ENCODE measurements around the gene SUPT4H1.

SUPT4H1 gene

GRCh38 chr17:58337600-58338453 lies 14.2 kb downstream of the SUPT4H1 start:
- H3K4me1 ChIP-seq (ENCODE audit: insufficient read depth, insufficient read length), result peaks cover 17% of the 10 kb centered on the region
- H3K9me3 ChIP-seq (ENCODE audit: insufficient read depth, low read length), result no peaks in the 10 kb centered on the region
- peak overlapping the region; percentile 74 for H3K9ac ChIP-seq (ENCODE audit: insufficient read length, low read depth)
- DNase-seq (ENCODE audit: low read depth, low spot score), result peak; percentile 71
- peak overlapping the region; percentile 6 for H3K4me3 ChIP-seq (ENCODE audit: insufficient read length, low read depth)
- TF ChIP-seq YY1 (IDR thresholded peaks at IDR 0.05; ENCODE audit: insufficient read depth, insufficient read length) (no peak), ZNF274 (IDR thresholded peaks at IDR 0.05; ENCODE audit: low read depth, low read length) (no peak), SUZ12 (IDR thresholded peaks at IDR 0.05; ENCODE audit: extremely low read depth, insufficient read depth, insufficient read length) (no peak)
- no peaks in the 10 kb centered on the region for H3K27me3 ChIP-seq (ENCODE audit: insufficient read depth, insufficient read length)
- H3K36me3 ChIP-seq (ENCODE audit: insufficient read depth, insufficient read length, low read length), result peaks cover 5% of the 10 kb centered on the region

GRCh38 chr17:58337210-58337599 lies 14.8 kb downstream of the SUPT4H1 start:
- DNase-seq (ENCODE audit: low read depth, low spot score), result no peak
- H3K9ac ChIP-seq (ENCODE audit: insufficient read length, low read depth), result peak overlapping the region; percentile 74
- H3K4me3 ChIP-seq (ENCODE audit: insufficient read length, low read depth), result no peak overlapping the region

GRCh38 chr17:58336456-58337209 lies 15.4 kb downstream of the SUPT4H1 start:
- Histone ChIP-seq H3K4me3 (ENCODE audit: insufficient read length, low read depth) (no peak overlapping the region), H3K9ac (ENCODE audit: insufficient read length, low read depth) (peak overlapping the region; percentile 74), H3K27me3 (ENCODE audit: insufficient read depth, insufficient read length) (no peaks in the 10 kb centered on the region), H3K9me3 (ENCODE audit: insufficient read depth, low read length) (no peaks in the 10 kb centered on the region), H3K36me3 (ENCODE audit: insufficient read depth, insufficient read length, low read length) (no peaks in the 10 kb centered on the region), H3K4me1 (ENCODE audit: insufficient read depth, insufficient read length) (peaks cover 19% of the 10 kb centered on the region)
- TF ChIP-seq YY1 (IDR thresholded peaks at IDR 0.05; ENCODE audit: insufficient read depth, insufficient read length), result no peak
- DNase-seq (ENCODE audit: low read depth, low spot score), result no peak

More at GRCh38 chr17:58337210-58337599, 14.8 kb downstream of the SUPT4H1 start:
- Histone ChIP-seq H3K36me3 (ENCODE audit: insufficient read depth, insufficient read length, low read length) (peaks cover 2% of the 10 kb centered on the region), H3K9me3 (ENCODE audit: insufficient read depth, low read length) (no peaks in the 10 kb centered on the region), H3K27me3 (ENCODE audit: insufficient read depth, insufficient read length) (no peaks in the 10 kb centered on the region), H3K4me1 (ENCODE audit: insufficient read depth, insufficient read length) (peaks cover 19% of the 10 kb centered on the region)
- no peak for TF ChIP-seq ZNF274 (IDR thresholded peaks at IDR 0.05; ENCODE audit: low read depth, low read length)
- no peak for TF ChIP-seq SUZ12 (IDR thresholded peaks at IDR 0.05; ENCODE audit: extremely low read depth, insufficient read depth, insufficient read length)
- no peak for TF ChIP-seq YY1 (IDR thresholded peaks at IDR 0.05; ENCODE audit: insufficient read depth, insufficient read length)

- Histone ChIP-seq H3K9ac (ENCODE audit: insufficient read length, low read depth) (no peak overlapping the region), H3K9me3 (ENCODE audit: insufficient read depth, low read length) (no peaks in the 10 kb centered on the region), H3K4me1 (ENCODE audit: insufficient read depth, insufficient read length) (peaks cover 23% of the 10 kb centered on the region), H3K4me3 (ENCODE audit: insufficient read length, low read depth) (no peak overlapping the region), H3K27me3 (ENCODE audit: insufficient read depth, insufficient read length) (no peaks in the 10 kb centered on the region), H3K36me3 (ENCODE audit: insufficient read depth, insufficient read length, low read length) (no peaks in the 10 kb centered on the region)
- TF ChIP-seq ZNF274 (IDR thresholded peaks at IDR 0.05; ENCODE audit: low read depth, low read length), result no peak
- no peak for TF ChIP-seq SUZ12 (IDR thresholded peaks at IDR 0.05; ENCODE audit: extremely low read depth, insufficient read depth, insufficient read length)
- TF ChIP-seq YY1 (IDR thresholded peaks at IDR 0.05; ENCODE audit: insufficient read depth, insufficient read length), result no peak
- DNase-seq (ENCODE audit: low read depth, low spot score), result no peak
Observed at GRCh38 chr17:58335779-58336455, 16.1 kb downstream of the SUPT4H1 start.

GRCh38 chr17:58335061-58335731 lies 16.8 kb downstream of the SUPT4H1 start:
- H3K27me3 ChIP-seq (ENCODE audit: insufficient read depth, insufficient read length), result no peaks in the 10 kb centered on the region
- TF ChIP-seq YY1 (IDR thresholded peaks at IDR 0.05; ENCODE audit: insufficient read depth, insufficient read length) (no peak), ZNF274 (IDR thresholded peaks at IDR 0.05; ENCODE audit: low read depth, low read length) (no peak), SUZ12 (IDR thresholded peaks at IDR 0.05; ENCODE audit: extremely low read depth, insufficient read depth, insufficient read length) (no peak)
- H3K36me3 ChIP-seq (ENCODE audit: insufficient read depth, insufficient read length, low read length), result no peaks in the 10 kb centered on the region
- H3K4me3 ChIP-seq (ENCODE audit: insufficient read length, low read depth), result no peak overlapping the region
- no peak overlapping the region for H3K9ac ChIP-seq (ENCODE audit: insufficient read length, low read depth)
- no peak for DNase-seq (ENCODE audit: low read depth, low spot score)
- peaks cover 28% of the 10 kb centered on the region for H3K4me1 ChIP-seq (ENCODE audit: insufficient read depth, insufficient read length)
- no peaks in the 10 kb centered on the region for H3K9me3 ChIP-seq (ENCODE audit: insufficient read depth, low read length)

GRCh38 chr17:58334661-58335060 lies 17.3 kb downstream of the SUPT4H1 start:
- DNase-seq (ENCODE audit: low read depth, low spot score), result no peak
- H3K9me3 ChIP-seq (ENCODE audit: insufficient read depth, low read length), result no peaks in the 10 kb centered on the region
- TF ChIP-seq YY1 (IDR thresholded peaks at IDR 0.05; ENCODE audit: insufficient read depth, insufficient read length) (no peak), ZNF274 (IDR thresholded peaks at IDR 0.05; ENCODE audit: low read depth, low read length) (no peak), SUZ12 (IDR thresholded peaks at IDR 0.05; ENCODE audit: extremely low read depth, insufficient read depth, insufficient read length) (no peak)
- H3K27me3 ChIP-seq (ENCODE audit: insufficient read depth, insufficient read length), result no peaks in the 10 kb centered on the region
- H3K9ac ChIP-seq (ENCODE audit: insufficient read length, low read depth), result no peak overlapping the region
- no peak overlapping the region for H3K4me3 ChIP-seq (ENCODE audit: insufficient read length, low read depth)
- peaks cover 28% of the 10 kb centered on the region for H3K4me1 ChIP-seq (ENCODE audit: insufficient read depth, insufficient read length)
- H3K36me3 ChIP-seq (ENCODE audit: insufficient read depth, insufficient read length, low read length), result no peaks in the 10 kb centered on the region
